ENCODE results near the gene ATOSB.
"Not testable (repeated sequence)": the region's sequence is repeated elsewhere in the genome, so short reads cannot be mapped to it uniquely, and the experiment has no call there.

ATOSB gene

GRCh38 chr9:35115680-35116538 is at the start of gene ATOSB:
TSS of gene ATOSB (minus strand) at chr9:35115862. CDS start at chr9:35108274, 7,588 bp downstream.
- DNase-seq (ENCODE audit: low read depth, low spot score): peak; percentile 89

- no peak for DNase-seq (ENCODE audit: low read depth, low spot score)
Observed at GRCh38 chr9:35164711-35165110, 49.0 kb upstream of the ATOSB start.

GRCh38 chr9:35163413-35163812 is 47.8 kb upstream of the ATOSB start:
- DNase-seq (ENCODE audit: low read depth, low spot score): no peak

GRCh38 chr9:35162605-35163315 is 47.1 kb upstream of the ATOSB start:
- no peak for DNase-seq (ENCODE audit: low read depth, low spot score)

- peak; percentile 67 for DNase-seq (ENCODE audit: low read depth, low spot score)
Observed at GRCh38 chr9:35161713-35162604, 46.3 kb upstream of the ATOSB start, which contains the start of gene UNC13B. TSS of gene UNC13B (plus strand) at chr9:35162009. CDS start at chr9:35162284, 275 bp downstream.

GRCh38 chr9:35158501-35159280 is 43.0 kb upstream of the ATOSB start:
- no peak for DNase-seq (ENCODE audit: low read depth, low spot score)

GRCh38 chr9:35157836-35158235 is 42.2 kb upstream of the ATOSB start:
- not testable (repeated sequence) for DNase-seq (ENCODE audit: low read depth, low spot score)

GRCh38 chr9:35156781-35157180 is 41.1 kb upstream of the ATOSB start:
- DNase-seq (ENCODE audit: low read depth, low spot score): no peak

GRCh38 chr9:35152926-35153325 is 37.3 kb upstream of the ATOSB start:
- no peak for DNase-seq (ENCODE audit: low read depth, low spot score)

- DNase-seq (ENCODE audit: low read depth, low spot score): not testable (repeated sequence)
Observed at GRCh38 chr9:35147941-35148563, 32.4 kb upstream of the ATOSB start.

- no peak for DNase-seq (ENCODE audit: low read depth, low spot score)
Observed at GRCh38 chr9:35142037-35142436, 26.4 kb upstream of the ATOSB start.

- no peak for DNase-seq (ENCODE audit: low read depth, low spot score)
Observed at GRCh38 chr9:35140093-35140492, 24.4 kb upstream of the ATOSB start.

GRCh38 chr9:35136866-35137265 is 21.2 kb upstream of the ATOSB start:
- no peak for DNase-seq (ENCODE audit: low read depth, low spot score)

GRCh38 chr9:35135988-35136387 is 20.3 kb upstream of the ATOSB start:
- no peak for DNase-seq (ENCODE audit: low read depth, low spot score)

GRCh38 chr9:35134920-35135319 is 19.3 kb upstream of the ATOSB start:
- no peak for DNase-seq (ENCODE audit: low read depth, low spot score)

- peak; percentile 76 for DNase-seq (ENCODE audit: low read depth, low spot score)
Observed at GRCh38 chr9:35116898-35117551, 1.4 kb upstream of the ATOSB start.

- no peak for DNase-seq (ENCODE audit: low read depth, low spot score)
Observed at GRCh38 chr9:35116539-35116897, 856 bp upstream of the ATOSB start.

- no peak for DNase-seq (ENCODE audit: low read depth, low spot score)
Observed at GRCh38 chr9:35114840-35115628, 628 bp downstream of the ATOSB start.

Measured in brain pericyte (primary cell).